Measurements from ENCODE around the gene PCNP. TPM values are rescaled to one million over a fixed set of nuclear protein-coding genes. Genes with fewer than 3 reads are reported as not detected.
A peak's percentile ranks its signal among the peaks of the same experiment; 100 is the strongest.
"Not testable (repeated sequence)": the region's sequence is repeated elsewhere in the genome, so short reads cannot be mapped to it uniquely, and the experiment has no call there.

The PCNP gene
- total RNA-seq, 1 experiment from 2014 or later, result 90.3 TPM

GRCh38 chr3:101577286-101577685 is 3.3 kb downstream of the PCNP start:
- Histone ChIP-seq H3K27ac (ENCODE audit: low read length) (peak overlapping the region; percentile 70), H4K20me1 (ENCODE audit: insufficient read depth, low read depth, low read length) (peaks cover 4% of the 10 kb centered on the region), H3K27me3 (ENCODE audit: low read length) (no peaks in the 10 kb centered on the region), H3K4me2 (ENCODE audit: low read depth, low read length, poor library complexity, severe bottlenecking) (peak overlapping the region; percentile 63), H3K9ac (ENCODE audit: low read length) (peak overlapping the region; percentile 14; the same call in 1 of the 2 replicates), H3K4me3 (ENCODE audit: low read length) (peak overlapping the region; percentile 42; the same call in 1 of the 2 replicates), H3K79me2 (ENCODE audit: low read length) (peaks cover 77% of the 10 kb centered on the region), H3K36me3 (ENCODE audit: insufficient read depth, low read length) (peaks cover 31% of the 10 kb centered on the region), H3K9me2 (replicated peaks; ENCODE audit: insufficient read depth, low read length) (no peaks in the 10 kb centered on the region), H3K4me1 (ENCODE audit: low read length) (peaks cover 67% of the 10 kb centered on the region), H3K9me3 (ENCODE audit: low read length) (no peaks in the 10 kb centered on the region), H2AFZ (ENCODE audit: low read length) (no peak overlapping the region)
- DNase-seq, result peak; percentile 86

DNA sequence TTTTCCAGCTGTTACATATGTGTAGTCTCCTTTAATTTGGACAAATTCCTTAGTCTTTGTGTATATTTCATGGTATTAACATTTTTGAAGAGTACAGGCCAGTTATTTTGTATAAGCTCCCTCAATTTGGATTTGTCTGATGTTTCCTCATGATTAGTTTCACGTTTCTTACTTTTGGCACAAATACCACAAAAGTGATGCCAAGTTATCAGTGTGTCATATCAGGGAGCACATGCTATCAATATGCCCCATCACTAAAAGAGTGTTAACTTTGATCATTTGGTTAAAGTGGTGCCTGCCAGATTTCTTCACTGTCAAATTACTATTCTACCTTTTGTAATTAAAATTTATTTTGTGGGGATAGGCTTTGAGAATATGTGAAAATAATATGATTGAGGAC is 14.6 kb downstream of the PCNP start:
- Histone ChIP-seq H3K36me3 (ENCODE audit: insufficient read depth, low read length) (peaks cover 53% of the 10 kb centered on the region), H3K79me2 (ENCODE audit: low read length) (peaks cover 74% of the 10 kb centered on the region)
- DNase-seq, result no peak

DNA sequence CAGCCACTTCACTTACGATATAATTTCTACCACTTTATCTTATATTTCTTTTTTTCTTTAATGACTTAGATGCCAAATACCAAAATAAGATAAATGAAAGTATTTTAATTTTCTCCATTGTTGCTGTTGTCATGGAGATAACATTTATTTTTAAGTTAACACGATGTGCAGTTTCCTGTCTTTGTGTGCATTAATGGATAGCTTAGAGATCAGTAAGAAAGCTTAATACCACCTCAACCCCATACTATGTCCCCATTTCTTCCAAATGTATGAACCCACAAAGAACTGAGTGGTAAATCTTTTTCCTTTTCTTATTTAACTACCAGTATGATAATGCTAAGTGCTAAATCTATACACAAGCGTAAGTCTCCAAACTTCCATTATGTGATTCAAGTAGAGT is 17.1 kb downstream of the PCNP start:
- Histone ChIP-seq H3K9me3 (ENCODE audit: low read length) (no peaks in the 10 kb centered on the region), H4K20me1 (ENCODE audit: insufficient read depth, low read depth, low read length) (peaks cover 2% of the 10 kb centered on the region; the same call in 1 of the 2 replicates), H3K4me3 (ENCODE audit: low read length) (no peak overlapping the region), H3K9me2 (replicated peaks; ENCODE audit: insufficient read depth, low read length) (no peaks in the 10 kb centered on the region), H3K27me3 (ENCODE audit: low read length) (no peaks in the 10 kb centered on the region), H3K36me3 (ENCODE audit: insufficient read depth, low read length) (peaks cover 47% of the 10 kb centered on the region), H3K4me1 (ENCODE audit: low read length) (no peaks in the 10 kb centered on the region), H3K79me2 (ENCODE audit: low read length) (peaks cover 51% of the 10 kb centered on the region), H3K27ac (ENCODE audit: low read length) (no peak overlapping the region), H3K9ac (ENCODE audit: low read length) (no peak overlapping the region), H2AFZ (ENCODE audit: low read length) (no peak overlapping the region), H3K4me2 (ENCODE audit: low read depth, low read length, poor library complexity, severe bottlenecking) (no peak overlapping the region)
- DNase-seq, result no peak

More for the DNA sequence above, 14.6 kb downstream of the PCNP start:
- Histone ChIP-seq H3K9me3 (ENCODE audit: low read length) (no peaks in the 10 kb centered on the region), H3K27me3 (ENCODE audit: low read length) (no peaks in the 10 kb centered on the region), H3K9ac (ENCODE audit: low read length) (no peak overlapping the region), H2AFZ (ENCODE audit: low read length) (no peak overlapping the region), H3K9me2 (replicated peaks; ENCODE audit: insufficient read depth, low read length) (no peaks in the 10 kb centered on the region), H3K4me2 (ENCODE audit: low read depth, low read length, poor library complexity, severe bottlenecking) (no peak overlapping the region), H3K4me3 (ENCODE audit: low read length) (no peak overlapping the region), H4K20me1 (ENCODE audit: insufficient read depth, low read depth, low read length) (peaks cover 2% of the 10 kb centered on the region; the same call in 1 of the 2 replicates), H3K27ac (ENCODE audit: low read length) (no peak overlapping the region), H3K4me1 (ENCODE audit: low read length) (no peaks in the 10 kb centered on the region)

DNA sequence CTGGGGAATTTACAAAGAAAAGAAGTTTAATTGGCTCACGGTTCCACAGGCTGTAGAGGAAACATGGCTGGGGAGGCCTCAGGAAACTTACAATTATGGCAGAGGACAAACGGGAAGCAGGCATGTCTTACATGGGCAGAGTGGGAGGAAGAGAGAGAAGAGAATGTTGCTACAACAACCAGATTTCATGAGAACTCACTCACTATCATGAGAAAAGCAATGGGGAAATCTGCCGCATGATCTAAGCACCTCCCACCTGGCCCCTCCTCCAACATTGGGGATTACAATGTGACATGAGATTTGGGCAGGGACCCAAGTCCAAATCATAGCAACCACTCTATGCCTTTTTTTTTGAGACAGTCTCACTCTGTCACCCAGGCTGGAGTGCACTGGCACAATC is 28.8 kb downstream of the PCNP start:
- H3K9ac ChIP-seq (ENCODE audit: low read length), result no peak overlapping the region
- H3K9me2 ChIP-seq (replicated peaks; ENCODE audit: insufficient read depth, low read length), result no peaks in the 10 kb centered on the region
- no peaks in the 10 kb centered on the region for H3K4me1 ChIP-seq (ENCODE audit: low read length)
- H3K4me2 ChIP-seq (ENCODE audit: low read depth, low read length, poor library complexity, severe bottlenecking), result no peak overlapping the region
- H2AFZ ChIP-seq (ENCODE audit: low read length), result no peak overlapping the region
- no peaks in the 10 kb centered on the region for H3K27me3 ChIP-seq (ENCODE audit: low read length)
- no peak overlapping the region for H3K4me3 ChIP-seq (ENCODE audit: low read length)
- DNase-seq, result no peak
- H3K36me3 ChIP-seq (ENCODE audit: insufficient read depth, low read length), result peaks cover 6% of the 10 kb centered on the region; the same call in 1 of the 2 replicates
- no peaks in the 10 kb centered on the region for H4K20me1 ChIP-seq (ENCODE audit: insufficient read depth, low read depth, low read length)
- H3K9me3 ChIP-seq (ENCODE audit: low read length), result no peaks in the 10 kb centered on the region
- no peaks in the 10 kb centered on the region for H3K79me2 ChIP-seq (ENCODE audit: low read length)
- no peak overlapping the region for H3K27ac ChIP-seq (ENCODE audit: low read length)

DNA sequence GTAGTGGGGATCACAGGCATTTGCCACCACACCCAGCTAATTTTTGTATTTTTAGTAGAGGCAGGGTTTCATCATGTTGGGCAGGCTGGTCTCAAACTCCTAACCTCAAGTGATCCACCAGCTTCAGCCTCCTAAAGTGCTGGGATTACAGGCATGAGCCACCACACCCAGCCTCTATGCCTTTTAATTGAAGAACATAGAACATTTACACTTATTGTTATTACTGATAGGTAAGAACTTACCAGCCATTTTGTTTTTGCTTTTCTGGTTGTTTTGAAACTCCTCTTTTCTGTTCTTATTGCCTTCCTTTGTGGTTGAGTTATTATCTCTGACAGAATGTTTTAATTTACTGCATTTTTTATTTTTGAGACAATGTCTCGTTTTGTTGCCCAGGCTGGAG is 29.2 kb downstream of the PCNP start:
- peaks cover 6% of the 10 kb centered on the region; the same call in 1 of the 2 replicates for H3K36me3 ChIP-seq (ENCODE audit: insufficient read depth, low read length)
- H4K20me1 ChIP-seq (ENCODE audit: insufficient read depth, low read depth, low read length), result no peaks in the 10 kb centered on the region
- H3K9ac ChIP-seq (ENCODE audit: low read length), result no peak overlapping the region
- H3K4me2 ChIP-seq (ENCODE audit: low read depth, low read length, poor library complexity, severe bottlenecking), result no peak overlapping the region
- H3K27me3 ChIP-seq (ENCODE audit: low read length), result no peaks in the 10 kb centered on the region
- H3K9me3 ChIP-seq (ENCODE audit: low read length), result no peaks in the 10 kb centered on the region
- H3K4me1 ChIP-seq (ENCODE audit: low read length), result no peaks in the 10 kb centered on the region
- no peak overlapping the region for H3K4me3 ChIP-seq (ENCODE audit: low read length)
- no peaks in the 10 kb centered on the region for H3K9me2 ChIP-seq (replicated peaks; ENCODE audit: insufficient read depth, low read length)
- H2AFZ ChIP-seq (ENCODE audit: low read length), result no peak overlapping the region
- DNase-seq, result no peak
- H3K79me2 ChIP-seq (ENCODE audit: low read length), result no peaks in the 10 kb centered on the region
- H3K27ac ChIP-seq (ENCODE audit: low read length), result no peak overlapping the region

GRCh38 chr3:101605398-101605797 is 31.4 kb downstream of the PCNP start:
- H3K36me3 ChIP-seq (ENCODE audit: insufficient read depth, low read length); DNase-seq; H3K79me2 ChIP-seq (ENCODE audit: low read length); H3K27me3 ChIP-seq (ENCODE audit: low read length); H4K20me1 ChIP-seq (ENCODE audit: insufficient read depth, low read depth, low read length); H3K9me3 ChIP-seq (ENCODE audit: low read length); H3K4me2 ChIP-seq (ENCODE audit: low read depth, low read length, poor library complexity, severe bottlenecking); H2AFZ ChIP-seq (ENCODE audit: low read length); H3K27ac ChIP-seq (ENCODE audit: low read length); H3K9me2 ChIP-seq (replicated peaks; ENCODE audit: insufficient read depth, low read length); H3K4me3 ChIP-seq (ENCODE audit: low read length); H3K4me1 ChIP-seq (ENCODE audit: low read length); H3K9ac ChIP-seq (ENCODE audit: low read length): not testable (repeated sequence)

- Histone ChIP-seq H3K27ac (ENCODE audit: low read length) (no peak overlapping the region), H3K36me3 (ENCODE audit: insufficient read depth, low read length) (no peaks in the 10 kb centered on the region), H3K9ac (ENCODE audit: low read length) (no peak overlapping the region), H3K4me1 (ENCODE audit: low read length) (peaks cover 3% of the 10 kb centered on the region; the same call in 1 of the 2 replicates), H2AFZ (ENCODE audit: low read length) (no peak overlapping the region), H4K20me1 (ENCODE audit: insufficient read depth, low read depth, low read length) (no peaks in the 10 kb centered on the region), H3K9me3 (ENCODE audit: low read length) (no peaks in the 10 kb centered on the region), H3K4me3 (ENCODE audit: low read length) (no peak overlapping the region), H3K79me2 (ENCODE audit: low read length) (no peaks in the 10 kb centered on the region), H3K9me2 (replicated peaks; ENCODE audit: insufficient read depth, low read length) (no peaks in the 10 kb centered on the region), H3K4me2 (ENCODE audit: low read depth, low read length, poor library complexity, severe bottlenecking) (no peak overlapping the region), H3K27me3 (ENCODE audit: low read length) (no peaks in the 10 kb centered on the region)
- no peak for DNase-seq
These were observed 37.0 kb downstream of the PCNP start for GRCh38 chr3:101611023-101611422.

DNA sequence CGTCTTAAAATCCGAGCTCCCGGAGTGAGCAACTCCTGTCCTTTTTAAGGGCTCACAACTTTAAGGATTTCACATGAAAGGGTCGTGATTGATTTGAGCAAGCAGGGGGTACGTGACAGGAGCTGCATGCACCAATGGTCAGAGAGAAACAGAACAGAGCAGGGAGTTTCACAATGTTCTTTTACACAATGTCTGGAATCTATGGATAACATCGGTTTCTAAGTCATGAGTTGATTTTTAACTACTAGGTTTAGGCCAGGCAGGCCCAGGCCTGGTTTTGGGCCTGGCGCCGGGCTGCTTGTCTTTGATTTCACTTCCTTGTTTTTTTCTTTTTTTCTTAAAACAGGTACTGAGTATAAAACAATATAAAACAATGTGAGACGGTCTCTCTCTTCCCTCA is 39.0 kb downstream of the PCNP start:
- H4K20me1 ChIP-seq (ENCODE audit: insufficient read depth, low read depth, low read length); H3K4me2 ChIP-seq (ENCODE audit: low read depth, low read length, poor library complexity, severe bottlenecking); H3K27me3 ChIP-seq (ENCODE audit: low read length); DNase-seq; H3K4me1 ChIP-seq (ENCODE audit: low read length); H3K9me3 ChIP-seq (ENCODE audit: low read length); H3K9ac ChIP-seq (ENCODE audit: low read length); H2AFZ ChIP-seq (ENCODE audit: low read length); H3K79me2 ChIP-seq (ENCODE audit: low read length); H3K27ac ChIP-seq (ENCODE audit: low read length); H3K36me3 ChIP-seq (ENCODE audit: insufficient read depth, low read length); H3K9me2 ChIP-seq (replicated peaks; ENCODE audit: insufficient read depth, low read length); H3K4me3 ChIP-seq (ENCODE audit: low read length): not testable (repeated sequence)

DNA sequence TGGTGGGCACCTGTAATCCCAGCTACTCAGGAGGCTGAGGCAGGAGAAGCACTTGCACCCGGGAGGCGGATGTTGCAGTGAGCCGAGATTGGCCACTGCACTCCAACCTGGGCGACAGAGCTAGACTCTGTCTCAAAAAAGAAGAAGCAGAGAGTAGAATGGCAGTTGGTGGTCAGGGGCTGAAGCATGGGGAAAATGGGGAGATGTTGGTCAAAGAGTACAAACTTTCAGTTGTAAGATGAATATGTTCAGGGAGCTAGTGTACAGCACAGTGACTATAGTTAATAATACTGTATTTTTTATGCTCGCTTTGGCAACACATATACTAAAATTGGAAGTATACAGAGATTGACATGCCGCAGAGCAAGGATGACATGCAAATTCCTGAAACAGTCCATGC is 41.5 kb downstream of the PCNP start:
- H3K4me1 ChIP-seq (ENCODE audit: low read length), result peaks cover 3% of the 10 kb centered on the region; the same call in 1 of the 2 replicates
- H3K36me3 ChIP-seq (ENCODE audit: insufficient read depth, low read length), result no peaks in the 10 kb centered on the region
- no peaks in the 10 kb centered on the region for H3K9me2 ChIP-seq (replicated peaks; ENCODE audit: insufficient read depth, low read length)
- no peaks in the 10 kb centered on the region for H4K20me1 ChIP-seq (ENCODE audit: insufficient read depth, low read depth, low read length)
- no peak overlapping the region for H3K4me2 ChIP-seq (ENCODE audit: low read depth, low read length, poor library complexity, severe bottlenecking)
- no peaks in the 10 kb centered on the region for H3K27me3 ChIP-seq (ENCODE audit: low read length)
- H2AFZ ChIP-seq (ENCODE audit: low read length), result no peak overlapping the region
- DNase-seq, result no peak
- H3K9ac ChIP-seq (ENCODE audit: low read length), result no peak overlapping the region
- no peak overlapping the region for H3K4me3 ChIP-seq (ENCODE audit: low read length)
- no peaks in the 10 kb centered on the region for H3K9me3 ChIP-seq (ENCODE audit: low read length)
- no peak overlapping the region for H3K27ac ChIP-seq (ENCODE audit: low read length)
- no peaks in the 10 kb centered on the region for H3K79me2 ChIP-seq (ENCODE audit: low read length)
